ENCODE results near the gene PPP1R10.
A peak's percentile ranks its signal among the peaks of the same experiment; 100 is the strongest.

The PPP1R10 gene

DNA sequence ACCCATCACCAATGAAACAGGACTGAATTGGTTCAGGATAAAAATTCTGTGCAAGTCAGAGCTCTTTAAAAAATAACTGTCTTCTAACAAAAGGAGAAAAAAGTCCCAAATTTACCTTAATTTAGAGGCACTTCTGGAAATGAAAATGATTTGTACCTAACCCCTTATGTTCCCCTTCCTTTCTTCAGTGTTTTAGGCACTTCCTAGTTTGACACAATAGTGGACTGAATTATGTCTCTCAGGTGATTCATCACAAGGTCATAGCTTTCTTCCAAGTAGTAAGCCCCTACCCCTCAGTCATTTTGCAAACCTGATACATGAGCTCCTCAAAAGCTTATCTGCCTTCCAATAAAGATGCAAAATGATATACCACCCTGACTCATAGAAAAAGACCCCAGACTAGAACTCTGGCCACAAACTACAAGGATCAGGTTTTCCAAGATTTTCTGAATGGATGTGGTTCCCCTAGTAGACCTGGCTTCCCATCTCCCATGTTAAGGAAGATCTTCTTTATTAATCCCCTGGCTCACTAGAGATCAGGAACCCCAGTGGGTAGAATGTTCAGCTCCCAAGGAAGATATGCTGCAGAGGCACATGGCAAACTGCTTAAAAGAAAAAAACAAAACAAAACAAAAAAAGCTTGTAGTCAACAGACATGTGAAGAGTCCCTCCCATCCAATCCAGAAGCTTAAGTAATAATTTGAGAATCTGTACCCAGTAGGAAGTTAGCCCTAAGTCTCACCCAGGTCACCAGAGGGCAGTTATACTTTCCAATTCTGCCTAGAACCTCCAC lies 3.6 kb downstream of the PPP1R10 start:
- H3K4me1 ChIP-seq (ENCODE audit: insufficient read depth, poor library complexity, severe bottlenecking) = peaks cover 15% of the 10 kb centered on the region
- ATAC-seq (ENCODE audit: low read depth) (no peak), DNase-seq (ENCODE audit: low spot score) (no peak)
- no peaks in the 10 kb centered on the region for H3K27me3 ChIP-seq (ENCODE audit: insufficient read depth, poor library complexity, severe bottlenecking)
- no peaks in the 10 kb centered on the region for H3K9me3 ChIP-seq (ENCODE audit: severe bottlenecking)
- H3K4me3 ChIP-seq (ENCODE audit: severe bottlenecking) = no peak overlapping the region
- peaks cover 45% of the 10 kb centered on the region for H3K36me3 ChIP-seq (ENCODE audit: low read depth)
- peak overlapping the region; percentile 82 for H3K27ac ChIP-seq (ENCODE audit: poor library complexity, severe bottlenecking)
- TF ChIP-seq, protein P1, sequence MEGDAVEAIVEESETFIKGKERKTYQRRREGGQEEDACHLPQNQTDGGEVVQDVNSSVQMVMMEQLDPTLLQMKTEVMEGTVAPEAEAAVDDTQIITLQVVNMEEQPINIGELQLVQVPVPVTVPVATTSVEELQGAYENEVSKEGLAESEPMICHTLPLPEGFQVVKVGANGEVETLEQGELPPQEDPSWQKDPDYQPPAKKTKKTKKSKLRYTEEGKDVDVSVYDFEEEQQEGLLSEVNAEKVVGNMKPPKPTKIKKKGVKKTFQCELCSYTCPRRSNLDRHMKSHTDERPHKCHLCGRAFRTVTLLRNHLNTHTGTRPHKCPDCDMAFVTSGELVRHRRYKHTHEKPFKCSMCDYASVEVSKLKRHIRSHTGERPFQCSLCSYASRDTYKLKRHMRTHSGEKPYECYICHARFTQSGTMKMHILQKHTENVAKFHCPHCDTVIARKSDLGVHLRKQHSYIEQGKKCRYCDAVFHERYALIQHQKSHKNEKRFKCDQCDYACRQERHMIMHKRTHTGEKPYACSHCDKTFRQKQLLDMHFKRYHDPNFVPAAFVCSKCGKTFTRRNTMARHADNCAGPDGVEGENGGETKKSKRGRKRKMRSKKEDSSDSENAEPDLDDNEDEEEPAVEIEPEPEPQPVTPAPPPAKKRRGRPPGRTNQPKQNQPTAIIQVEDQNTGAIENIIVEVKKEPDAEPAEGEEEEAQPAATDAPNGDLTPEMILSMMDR (IDR thresholded peaks at IDR 0.05; ENCODE audit: poor library complexity, severe bottlenecking) = no peak

- Histone ChIP-seq H3K4me1 (ENCODE audit: insufficient read depth, poor library complexity, severe bottlenecking) (peaks cover 15% of the 10 kb centered on the region), H3K4me3 (ENCODE audit: severe bottlenecking) (no peak overlapping the region), H3K27me3 (ENCODE audit: insufficient read depth, poor library complexity, severe bottlenecking) (no peaks in the 10 kb centered on the region), H3K36me3 (ENCODE audit: low read depth) (peaks cover 52% of the 10 kb centered on the region), H3K9me3 (ENCODE audit: severe bottlenecking) (no peaks in the 10 kb centered on the region), H3K27ac (ENCODE audit: poor library complexity, severe bottlenecking) (peak overlapping the region; percentile 82)
- ATAC-seq (ENCODE audit: low read depth) = no peak
- TF ChIP-seq, protein P1 (IDR thresholded peaks at IDR 0.05; ENCODE audit: poor library complexity, severe bottlenecking) = no peak
- no peak for DNase-seq (ENCODE audit: low spot score)
These were observed 4.3 kb downstream of the PPP1R10 start for GRCh38 chr6:30612687-30613248.

DNA sequence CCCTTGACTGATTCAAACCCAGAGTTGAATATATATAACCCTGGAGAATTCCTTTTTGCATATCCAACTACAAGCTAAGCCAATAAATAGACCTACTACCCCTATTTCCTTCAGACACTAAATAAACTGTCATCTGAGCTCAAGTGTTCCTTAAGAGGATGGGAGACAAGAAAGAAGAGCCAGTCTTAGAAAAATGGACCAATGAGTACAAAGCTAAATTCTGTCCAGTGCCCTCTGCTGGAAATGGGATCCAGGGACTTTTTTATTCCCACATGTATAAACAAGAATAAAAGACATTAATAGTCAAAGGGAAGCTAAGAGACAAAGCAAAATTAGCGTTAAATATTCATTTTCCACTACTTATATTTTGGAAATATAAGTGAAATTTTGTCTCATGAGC lies 4.8 kb downstream of the PPP1R10 start:
- DNase-seq (ENCODE audit: low spot score) (no peak), ATAC-seq (ENCODE audit: low read depth) (no peak)
- H3K9me3 ChIP-seq (ENCODE audit: severe bottlenecking) = no peaks in the 10 kb centered on the region
- no peaks in the 10 kb centered on the region for H3K27me3 ChIP-seq (ENCODE audit: insufficient read depth, poor library complexity, severe bottlenecking)
- H3K4me3 ChIP-seq (ENCODE audit: severe bottlenecking) = no peak overlapping the region
- H3K4me1 ChIP-seq (ENCODE audit: insufficient read depth, poor library complexity, severe bottlenecking) = peaks cover 15% of the 10 kb centered on the region
- H3K36me3 ChIP-seq (ENCODE audit: low read depth) = peaks cover 58% of the 10 kb centered on the region
- TF ChIP-seq, protein P1 (IDR thresholded peaks at IDR 0.05; ENCODE audit: poor library complexity, severe bottlenecking) = peak; percentile 61
- H3K27ac ChIP-seq (ENCODE audit: poor library complexity, severe bottlenecking) = peak overlapping the region; percentile 82

DNA sequence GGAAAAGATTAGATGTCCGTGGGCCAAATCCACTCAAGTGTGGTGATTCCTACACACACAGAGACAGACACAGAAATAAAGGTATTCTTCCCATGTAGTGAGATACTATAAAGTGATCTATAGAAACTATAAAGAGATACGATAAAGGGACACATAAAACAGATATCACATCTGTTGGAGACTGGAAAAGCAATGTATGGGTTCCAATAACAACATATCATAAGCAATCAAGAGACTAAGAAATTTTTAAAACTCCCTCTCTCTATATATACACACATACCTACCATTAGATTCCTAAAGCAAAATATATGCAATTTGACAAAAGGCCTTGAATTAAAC lies 5.2 kb downstream of the PPP1R10 start:
- peaks cover 15% of the 10 kb centered on the region for H3K4me1 ChIP-seq (ENCODE audit: insufficient read depth, poor library complexity, severe bottlenecking)
- H3K9me3 ChIP-seq (ENCODE audit: severe bottlenecking) = no peaks in the 10 kb centered on the region
- peaks cover 59% of the 10 kb centered on the region for H3K36me3 ChIP-seq (ENCODE audit: low read depth)
- H3K4me3 ChIP-seq (ENCODE audit: severe bottlenecking) = no peak overlapping the region
- DNase-seq (ENCODE audit: low spot score) = no peak
- TF ChIP-seq, protein P1 (IDR thresholded peaks at IDR 0.05; ENCODE audit: poor library complexity, severe bottlenecking) = no peak
- no peaks in the 10 kb centered on the region for H3K27me3 ChIP-seq (ENCODE audit: insufficient read depth, poor library complexity, severe bottlenecking)
- peak overlapping the region; percentile 82 for H3K27ac ChIP-seq (ENCODE audit: poor library complexity, severe bottlenecking)
- no peak for ATAC-seq (ENCODE audit: low read depth)
